Activated T-cell treated with anti-CD3 and anti-CD28 coated beads for 24 hours (primary cell): ENCODE data around the gene CUL9.

Experiments used
- DNase-seq: peaks from one replicate; pipeline ENCODE4 v3.0.0-alpha.2; 2020; ENCODE audit warnings: low read depth

Gene CUL9

GRCh38 chr6:43200541-43200940 is 18.5 kb downstream of the CUL9 start:
- DNase-seq: no peak

- DNase-seq: no peak
Observed at GRCh38 chr6:43202451-43202850, 20.5 kb downstream of the CUL9 start.

- no peak for DNase-seq
Observed at GRCh38 chr6:43203029-43203717, 21.2 kb downstream of the CUL9 start.

GRCh38 chr6:43203718-43204095 is 21.7 kb downstream of the CUL9 start:
- no peak for DNase-seq

GRCh38 chr6:43204271-43205105 is 22.5 kb downstream of the CUL9 start:
- no peak for DNase-seq

GRCh38 chr6:43205849-43206248 is 23.9 kb downstream of the CUL9 start:
- no peak for DNase-seq

GRCh38 chr6:43207286-43207685 is 25.3 kb downstream of the CUL9 start:
- no peak for DNase-seq

GRCh38 chr6:43211955-43212354 is 30.0 kb downstream of the CUL9 start:
- no peak for DNase-seq

- DNase-seq: no peak
Observed at GRCh38 chr6:43213431-43213830, 31.4 kb downstream of the CUL9 start.

GRCh38 chr6:43215066-43215465 is 33.1 kb downstream of the CUL9 start:
- DNase-seq: no peak

GRCh38 chr6:43216200-43216599 is 34.2 kb downstream of the CUL9 start:
- no peak for DNase-seq

GRCh38 chr6:43217351-43217750 is 35.4 kb downstream of the CUL9 start:
- DNase-seq: no peak

- no peak for DNase-seq
Observed at GRCh38 chr6:43219119-43219518, 37.1 kb downstream of the CUL9 start.

- no peak for DNase-seq
Observed at GRCh38 chr6:43219814-43220213, 37.8 kb downstream of the CUL9 start.

GRCh38 chr6:43220439-43220951 is 38.5 kb downstream of the CUL9 start:
- DNase-seq: no peak

- DNase-seq: no peak
Observed at GRCh38 chr6:43221046-43221972, 39.3 kb downstream of the CUL9 start.

- DNase-seq: no peak
Observed at GRCh38 chr6:43222418-43223059, 40.5 kb downstream of the CUL9 start.

- DNase-seq: no peak
Observed at GRCh38 chr6:43223175-43223574, 41.2 kb downstream of the CUL9 start.

GRCh38 chr6:43226192-43226851 is 44.3 kb downstream of the CUL9 start:
- DNase-seq: no peak

- peak; percentile 74 for DNase-seq
Observed at GRCh38 chr6:43228951-43229802, 47.2 kb downstream of the CUL9 start, which contains the start of gene DNPH1. Gene DNPH1, minus strand, starts transcription at chr6:43229481. Its CDS starts 25 bp downstream, at chr6:43229456.
